Fibroblast of mammary gland (primary cell): ENCODE results near the gene LSM7.
"Not testable (repeated sequence)": the region's sequence is repeated elsewhere in the genome, so short reads cannot be mapped to it uniquely, and the experiment has no call there.

ENCODE experiments used
- DNase-seq: peaks from one replicate; pipeline ENCODE4 v3.0.0-alpha.2; 2010; ENCODE audit warnings: low read depth
- H3K4me3 ChIP-seq: 2 replicates; pipeline ENCODE4 v1.5.1; 2011; ENCODE audit warnings: low read depth, mild to moderate bottlenecking, low read length, moderate library complexity; ENCODE audit not compliant: control insufficient read depth
- CTCF ChIP-seq: conservative IDR thresholded peaks from 2 replicates; pipeline ENCODE4 v1.5.1; 2011; ENCODE audit warnings: low read depth, low read length, inconsistent platforms; ENCODE audit not compliant: control insufficient read depth, insufficient read depth

The LSM7 gene

GRCh38 chr19:2288338-2288817 lies 40.0 kb downstream of the LSM7 start:
- H3K4me3 ChIP-seq, result no peak overlapping the region
- DNase-seq, result no peak
- TF ChIP-seq CTCF, result no peak

- no peak overlapping the region for H3K4me3 ChIP-seq
- TF ChIP-seq CTCF, result no peak
- no peak for DNase-seq
Observed at GRCh38 chr19:2287585-2288337, 40.6 kb downstream of the LSM7 start.

GRCh38 chr19:2286402-2287140 lies 41.8 kb downstream of the LSM7 start:
- no peak for TF ChIP-seq CTCF
- H3K4me3 ChIP-seq, result no peak overlapping the region
- no peak for DNase-seq

- no peak for DNase-seq
- no peak overlapping the region for H3K4me3 ChIP-seq
- no peak for TF ChIP-seq CTCF
Observed at GRCh38 chr19:2283835-2284507, 44.4 kb downstream of the LSM7 start.

- TF ChIP-seq CTCF, result no peak
- no peak for DNase-seq
- no peak overlapping the region for H3K4me3 ChIP-seq
Observed at GRCh38 chr19:2282862-2283237, 45.5 kb downstream of the LSM7 start.

- peak within 1 kb of the TSS; percentile 2 for H3K4me3 ChIP-seq
- DNase-seq, result no peak
- no peak for TF ChIP-seq CTCF
Observed at GRCh38 chr19:2282062-2282861, 46.1 kb downstream of the LSM7 start, which contains the start of gene PEAK3. Gene PEAK3 (minus strand): TSS chr19:2282175. CDS start chr19:2280931, 1,244 bp downstream.

GRCh38 chr19:2281265-2282061 lies 46.9 kb downstream of the LSM7 start:
- not testable (repeated sequence) for DNase-seq

More at GRCh38 chr19:2281265-2282061, 46.9 kb downstream of the LSM7 start:
- H3K4me3 ChIP-seq, result not testable (repeated sequence)
